Left lung (tissue), 10 donors: Measurements from ENCODE around the gene MYO15B. TPM values are rescaled to one million over a fixed set of nuclear protein-coding genes. Genes with fewer than 3 reads are reported as not detected.

Experiments
- ATAC-seq: fragments of 200-7000 bp; cut with Tn5 transposase; one replicate; pipeline ENCODE4 v1.9.1; 2020; ENCODE audit warnings: moderate library complexity
- DNase-seq, 4 donors: peaks; one replicate each; pipeline ENCODE4 v3.0.0-alpha.2; 2013 to 2020
- H3K27ac ChIP-seq, 2 donors: fragments of 200-600 bp; sonication (generic) in 1 of 2; one replicate each; pipeline versions ENCODE4 v1.5.0 to v1.8.0; 2020 to 2021
- H3K27me3 ChIP-seq, 2 donors: fragments of 200-600 bp; sonication (generic) in 1 of 2; one replicate each; pipeline versions ENCODE4 v1.5.0 to v1.8.0; 2020 to 2021
- H3K36me3 ChIP-seq, 2 donors: fragments of 200-600 bp; sonication (generic) in 1 of 2; one replicate each; pipeline versions ENCODE4 v1.5.0 to v1.8.0; 2020 to 2021
- H3K4me1 ChIP-seq, 2 donors: fragments of 200-600 bp; one replicate each; pipeline ENCODE4 v1.8.0; 2021
- H3K4me3 ChIP-seq, 2 donors: fragments of 200-600 bp; sonication (generic) in 1 of 2; one replicate each; pipeline versions ENCODE4 v1.5.0 to v1.8.0; 2020 to 2021; ENCODE audit warnings: mild to moderate bottlenecking in 1 of 2
- H3K9me3 ChIP-seq, 2 donors: fragments of 200-600 bp; sonication (generic) in 1 of 2; one replicate each; pipeline versions ENCODE4 v1.5.0 to v1.8.0; 2020 to 2021
- CTCF ChIP-seq, 2 donors: fragments of 200-600 bp; sonication (generic) in 1 of 2; IDR thresholded peaks; one replicate each; pipeline versions ENCODE4 v1.5.0 to v1.8.0; 2021; ENCODE audit warnings: antibody characterized with exemption in 2 of 2
- intact Hi-C, 2 donors: fragments of 100-400 bp; cut with DNase I; formaldehyde crosslinking; loops; one replicate each; pipeline versions ENCODE4 v1.11.2 to v1.14.2; 2022
- polyA plus RNA-seq, 6 donors: library from polyadenylated mRNA; unstranded; fragments of 120-200 nt; gene quantifications; one replicate each; pipeline ENCODE4 v1.2.1, GENCODE V29; 2013; ENCODE audit not compliant: insufficient read length in 6 of 6
- total RNA-seq, 2 donors: library from RNA; stranded (reverse); fragmentation: NEBNext Ultra II Directional; extraction: Animal tissue kit (Norgen Biotek cat#: 25700); gene quantifications; one replicate each; pipeline ENCODE4 v1.2.1, GENCODE V29; 2021
- donor health status: DM: no; HTN: yes; CAD: no.
- donor health status: DM: no; HTN: no; CAD: no.

The MYO15B gene
- total and polyA plus RNA-seq, 8 donors, result 125 to 350 (median 227) TPM

GRCh38 chr17:75645889-75646637 lies 58.5 kb downstream of the MYO15B start:
- H3K4me3 ChIP-seq, result no peak overlapping the region
- no peak for TF ChIP-seq CTCF (IDR thresholded peaks at IDR 0.05)
- peak overlapping the region; percentile 87 to 89 for H3K27ac ChIP-seq
- no peaks in the 10 kb centered on the region for H3K27me3 ChIP-seq
- H3K9me3 ChIP-seq, result no peaks in the 10 kb centered on the region
- peaks cover 3 to 18% of the 10 kb centered on the region in 2 donors for H3K4me1 ChIP-seq
- intact Hi-C loops, result no loop called here
- peak in 3 of 4 donors; percentile 82 to 89 (median 86) for DNase-seq
- ATAC-seq, result peak; percentile 91
- H3K36me3 ChIP-seq, result peaks cover 0 to 32% of the 10 kb centered on the region in 2 donors

- DNase-seq, result no peak
Observed at GRCh38 chr17:75646638-75646992, 59.0 kb downstream of the MYO15B start.

GRCh38 chr17:75647061-75647460 lies 59.5 kb downstream of the MYO15B start:
- intact Hi-C loops, result no loop called here
- ATAC-seq (no peak), DNase-seq (no peak)
- H3K27ac ChIP-seq, result peak overlapping the region; percentile 87 to 89
- H3K27me3 ChIP-seq, result no peaks in the 10 kb centered on the region
- no peaks in the 10 kb centered on the region for H3K9me3 ChIP-seq
- H3K4me1 ChIP-seq, result peaks cover 3 to 16% of the 10 kb centered on the region in 2 donors
- H3K36me3 ChIP-seq, result peaks cover 0 to 41% of the 10 kb centered on the region in 2 donors
- no peak for TF ChIP-seq CTCF (IDR thresholded peaks at IDR 0.05)
- no peak overlapping the region for H3K4me3 ChIP-seq

More at GRCh38 chr17:75646638-75646992, 59.0 kb downstream of the MYO15B start:
- no peaks in the 10 kb centered on the region for H3K9me3 ChIP-seq
- no peak for ATAC-seq
- intact Hi-C loops, result no loop called here
- peaks cover 0 to 38% of the 10 kb centered on the region in 2 donors for H3K36me3 ChIP-seq
- no peak for TF ChIP-seq CTCF (IDR thresholded peaks at IDR 0.05)
- H3K27me3 ChIP-seq, result no peaks in the 10 kb centered on the region
- H3K4me3 ChIP-seq, result no peak overlapping the region
- H3K4me1 ChIP-seq, result peaks cover 3 to 18% of the 10 kb centered on the region in 2 donors
- H3K27ac ChIP-seq, result peak overlapping the region; percentile 87 to 89

- Histone ChIP-seq H3K9me3 (no peaks in the 10 kb centered on the region), H3K27me3 (no peaks in the 10 kb centered on the region), H3K27ac (no peak overlapping the region), H3K4me1 (peaks cover 3 to 16% of the 10 kb centered on the region in 2 donors), H3K4me3 (no peak overlapping the region), H3K36me3 (peaks cover 0 to 45% of the 10 kb centered on the region in 2 donors)
- no peak for TF ChIP-seq CTCF (IDR thresholded peaks at IDR 0.05)
- ATAC-seq (no peak), DNase-seq (no peak)
- intact Hi-C loops, result no loop called here
Observed at GRCh38 chr17:75647921-75648320, 60.3 kb downstream of the MYO15B start.

GRCh38 chr17:75649687-75650086 lies 62.1 kb downstream of the MYO15B start:
- no peaks in the 10 kb centered on the region for H3K27me3 ChIP-seq
- no peak for TF ChIP-seq CTCF (IDR thresholded peaks at IDR 0.05)
- H3K4me1 ChIP-seq, result peaks cover 3 to 31% of the 10 kb centered on the region in 2 donors
- no peaks in the 10 kb centered on the region for H3K9me3 ChIP-seq
- ATAC-seq (no peak), DNase-seq (no peak)
- peaks cover 0 to 47% of the 10 kb centered on the region in 2 donors for H3K36me3 ChIP-seq
- intact Hi-C loops, result no loop called here
- no peak overlapping the region for H3K4me3 ChIP-seq
- H3K27ac ChIP-seq, result no peak overlapping the region
